GM18508 (cell line): ENCODE results near the gene DNAAF8.
"Not testable (repeated sequence)": the region's sequence is repeated elsewhere in the genome, so short reads cannot be mapped to it uniquely, and the experiment has no call there.

Source experiments
- ATAC-seq: cut with Tn5 transposase; IDR thresholded peaks from one replicate; pipeline ENCODE4 v1.9.1; 2021; ENCODE audit warnings: moderate number of reproducible peaks; ENCODE audit not compliant: insufficient read depth, unreplicated experiment

The DNAAF8 gene

DNA sequence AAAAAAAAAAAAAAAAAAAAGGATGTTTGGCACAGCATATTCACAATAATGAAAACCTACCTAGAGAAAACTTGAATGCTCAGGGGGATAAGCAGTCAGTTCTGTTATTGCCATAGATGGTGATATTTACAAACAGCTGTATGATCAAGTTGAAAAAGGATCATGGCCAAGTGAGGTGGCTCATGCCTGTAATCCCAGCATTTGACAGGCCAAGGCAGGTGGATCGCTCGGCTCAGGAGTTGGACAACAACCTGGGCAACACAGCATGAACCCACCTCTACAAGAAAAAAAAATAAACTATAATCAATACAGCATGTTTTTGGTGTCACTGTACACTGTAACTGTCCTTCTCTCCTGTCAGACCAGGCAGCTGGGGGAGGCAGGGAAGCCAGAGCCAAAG, 19.3 kb upstream of the DNAAF8 start:
- ATAC-seq, result no peak

DNA sequence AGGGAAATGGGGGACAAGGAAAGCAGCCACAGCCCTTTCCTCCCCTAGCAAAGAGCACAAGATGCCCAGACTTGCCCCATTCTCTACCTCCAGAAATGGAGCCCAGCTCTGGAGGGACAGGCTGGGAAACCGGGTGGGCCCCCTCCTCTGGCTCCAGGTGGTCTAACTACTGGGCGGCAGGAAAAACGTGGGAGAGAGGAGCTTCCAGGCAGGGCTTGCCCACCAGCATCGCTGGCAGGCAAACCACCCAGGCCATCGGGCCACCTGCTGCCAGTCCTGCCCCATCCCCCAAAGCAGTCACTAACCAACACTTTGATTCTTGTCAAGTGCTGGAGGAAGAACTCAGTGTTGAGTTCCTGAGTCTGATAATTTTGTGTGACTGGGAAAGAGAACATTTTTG, 15.9 kb upstream of the DNAAF8 start:
- no peak for ATAC-seq

DNA sequence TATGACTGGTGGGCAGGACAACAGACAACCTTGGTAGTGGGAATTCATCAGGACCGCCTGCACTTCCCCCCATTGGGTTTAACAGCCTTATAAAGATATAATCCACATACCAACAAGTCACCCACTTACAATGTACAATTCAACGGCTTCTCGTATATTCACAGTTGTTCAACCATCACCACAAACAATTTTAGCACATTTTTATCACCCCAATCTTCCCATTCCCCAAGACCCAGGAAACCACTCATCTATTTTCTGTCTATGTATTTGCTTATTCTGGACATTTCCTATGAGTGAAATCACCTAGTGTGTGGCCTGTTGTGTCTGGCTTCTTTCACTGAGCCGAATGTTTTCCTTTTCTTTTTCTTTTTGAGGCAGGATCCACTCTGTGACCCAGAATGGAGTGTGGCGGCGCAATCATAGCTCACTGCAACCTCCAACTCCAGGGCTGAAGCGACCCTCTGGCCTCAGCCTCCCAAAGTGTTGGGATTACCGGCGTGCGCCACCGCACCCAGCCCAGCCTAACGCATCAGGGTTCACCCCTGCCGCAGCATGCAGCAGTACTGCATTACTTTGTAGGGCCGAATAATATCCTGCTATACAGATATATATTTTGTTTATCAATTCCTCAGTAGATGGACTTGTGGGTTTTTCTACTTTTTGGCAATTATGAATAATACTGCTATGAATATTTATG, 11.1 kb upstream of the DNAAF8 start:
- ATAC-seq, result no peak

DNA sequence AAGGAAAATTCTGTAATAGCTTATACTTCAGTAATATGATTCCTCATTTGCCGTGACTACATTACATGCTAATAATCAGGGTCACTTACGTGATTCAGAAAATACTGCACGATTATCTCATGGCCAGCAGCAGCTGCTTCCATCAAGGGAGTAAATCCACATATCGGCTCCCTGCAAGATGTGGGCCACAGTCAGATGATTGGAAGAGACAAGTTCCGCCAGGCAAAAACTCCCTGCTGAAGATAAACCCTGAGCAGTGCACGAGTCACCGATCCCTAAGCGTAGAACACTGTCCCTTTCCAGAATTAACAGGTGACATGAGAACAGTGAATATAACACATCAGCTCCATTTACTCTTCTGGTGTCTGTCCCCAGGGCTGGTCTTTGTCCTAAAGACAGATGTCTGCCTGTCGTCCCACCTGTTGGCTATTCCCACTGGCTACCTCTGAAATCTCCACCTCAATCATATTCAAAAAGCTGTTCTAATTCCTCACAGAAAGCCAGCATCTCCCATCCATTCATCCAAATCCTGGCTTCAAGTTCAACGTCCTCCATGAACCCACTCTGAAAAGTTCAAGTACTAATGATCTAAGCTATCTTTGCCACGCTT, 9.6 kb upstream of the DNAAF8 start:
- no peak for ATAC-seq

DNA sequence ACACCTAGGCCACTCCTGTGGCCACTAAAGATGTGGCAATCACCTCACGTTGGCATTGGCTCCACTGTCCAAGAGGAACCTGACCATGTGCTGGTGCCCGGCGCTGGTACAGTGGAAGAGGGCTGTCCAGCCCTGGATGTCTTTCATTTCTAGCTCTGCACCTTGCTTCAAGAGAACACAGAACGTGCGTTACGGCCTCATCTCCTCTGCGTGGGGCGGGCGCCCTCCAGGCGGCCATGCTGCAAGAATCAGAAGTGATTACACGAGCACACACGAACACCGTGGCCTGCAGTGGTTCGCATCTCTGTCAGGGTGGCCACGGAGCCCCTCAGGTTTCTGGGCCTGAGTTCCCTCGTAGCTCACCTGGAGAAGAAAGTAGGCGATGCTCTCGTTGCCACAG, 7.7 kb upstream of the DNAAF8 start:
- ATAC-seq, result no peak

DNA sequence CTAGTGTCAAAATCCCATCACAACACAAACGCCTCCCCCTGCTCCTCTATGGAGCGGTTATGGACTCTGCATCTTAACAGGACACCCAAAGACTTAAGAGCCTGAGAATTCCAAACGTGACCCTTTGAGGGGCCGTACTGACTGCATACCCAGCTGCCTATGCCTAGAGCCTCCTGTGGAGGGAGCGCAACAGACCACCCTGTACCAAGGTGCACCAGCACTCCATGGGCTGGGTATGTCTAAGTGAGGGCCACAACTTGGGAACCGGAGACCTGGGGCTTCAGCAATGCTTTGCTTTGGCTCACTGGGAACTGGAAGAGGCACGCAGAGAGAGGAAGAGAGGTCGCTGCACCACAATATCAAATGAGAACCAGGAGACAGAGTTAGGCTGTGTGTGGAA, 5.7 kb upstream of the DNAAF8 start:
- ATAC-seq, result no peak

DNA sequence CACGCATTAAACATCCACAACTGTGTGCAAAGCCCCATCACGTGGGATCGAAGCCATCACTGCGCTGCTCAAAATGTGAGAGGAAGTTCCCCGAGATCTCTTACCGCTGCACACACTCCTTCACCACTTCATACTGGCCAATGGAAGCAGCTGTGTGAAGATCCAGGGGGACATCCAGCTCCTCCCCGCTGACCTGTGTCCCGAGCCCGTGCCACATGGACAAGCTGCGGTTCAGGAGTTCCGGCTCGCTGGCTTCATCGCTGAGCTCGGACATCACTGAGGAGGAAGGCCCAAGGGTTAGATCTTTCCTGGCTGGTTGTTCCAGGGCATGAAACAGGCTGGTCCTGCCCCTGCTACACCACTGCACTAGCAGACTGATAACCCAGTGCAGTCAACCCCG, 4.5 kb upstream of the DNAAF8 start:
- no peak for ATAC-seq

DNA sequence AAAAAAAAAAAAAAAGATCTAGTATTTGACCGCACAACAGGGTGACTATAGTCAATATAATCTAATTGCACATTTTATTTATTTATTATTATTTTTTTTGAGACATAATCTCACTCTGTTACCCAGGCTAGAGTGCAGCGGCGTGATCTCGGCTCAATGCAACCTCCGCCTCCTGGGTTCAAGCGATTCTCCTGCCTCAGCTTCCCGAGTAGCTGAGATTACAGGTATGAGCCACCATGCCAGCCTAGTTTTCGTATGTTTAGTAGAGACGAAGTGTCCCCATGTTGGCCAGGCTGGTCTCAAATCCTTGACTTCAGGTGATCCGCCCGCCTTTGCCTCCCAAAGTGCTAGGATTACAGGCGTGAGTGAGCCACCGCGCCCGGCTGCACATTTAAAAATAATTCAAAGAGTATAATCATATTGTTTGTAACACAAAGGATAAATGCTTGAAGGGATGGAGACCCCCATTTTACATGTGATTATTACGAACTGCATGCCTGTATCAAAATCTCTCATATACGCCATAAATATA, 1.1 kb upstream of the DNAAF8 start:
- no peak for ATAC-seq

DNA sequence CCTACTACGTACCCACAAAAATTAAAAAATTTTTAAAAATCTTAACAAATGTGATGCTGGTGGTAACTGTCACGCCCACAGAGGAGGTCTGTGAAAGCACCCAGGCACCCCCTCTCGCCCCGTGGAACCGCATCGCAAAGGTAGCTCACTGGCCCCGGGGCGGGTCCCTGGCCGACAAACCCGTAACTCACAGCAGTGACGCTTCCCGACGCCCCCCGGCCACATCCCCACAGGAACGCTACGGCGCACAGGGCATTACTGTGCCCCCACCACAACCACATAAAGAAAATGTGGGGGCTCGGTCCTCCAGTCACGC, 632 bp upstream of the DNAAF8 start:
- no peak for ATAC-seq

DNA sequence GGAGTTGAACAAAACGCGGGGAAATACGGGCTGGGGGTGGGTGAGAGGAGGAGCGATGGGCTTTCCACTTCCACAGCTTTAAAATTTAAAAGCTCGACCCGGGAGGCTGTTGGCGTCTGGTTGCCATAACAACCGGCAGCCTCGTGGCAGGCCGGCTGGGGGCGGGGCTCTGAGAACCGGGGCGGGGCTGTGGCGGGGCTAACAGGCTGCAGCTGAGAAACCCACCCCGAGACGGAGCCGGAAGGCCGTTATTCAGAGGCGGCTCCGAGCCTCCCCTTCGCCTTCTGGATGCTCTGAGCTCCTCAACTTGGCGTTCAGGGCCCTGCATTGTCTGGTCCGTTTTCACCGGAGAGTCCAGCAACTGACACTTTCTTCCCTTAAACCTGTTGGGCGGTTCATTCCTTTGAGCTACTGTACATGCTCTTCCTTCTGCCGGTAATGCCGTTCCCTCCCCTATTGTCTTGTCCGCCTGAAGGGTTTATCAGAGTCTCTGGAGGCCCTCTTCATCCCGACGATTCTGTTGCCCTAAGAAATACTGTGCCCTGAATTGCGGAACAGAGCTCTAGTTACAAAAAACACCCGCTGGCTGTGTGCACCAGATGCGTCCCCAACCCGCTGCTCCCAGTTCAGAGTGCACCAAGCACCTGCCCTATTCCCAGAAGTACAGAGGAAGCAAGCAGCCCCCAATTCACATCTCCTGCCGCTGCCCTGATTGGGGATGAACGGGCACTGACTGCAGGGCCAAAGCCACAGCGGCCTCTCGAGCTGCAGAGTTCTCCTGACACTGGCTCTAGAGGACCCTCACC, 596 bp downstream of the DNAAF8 start:
- ATAC-seq, result no peak

DNA sequence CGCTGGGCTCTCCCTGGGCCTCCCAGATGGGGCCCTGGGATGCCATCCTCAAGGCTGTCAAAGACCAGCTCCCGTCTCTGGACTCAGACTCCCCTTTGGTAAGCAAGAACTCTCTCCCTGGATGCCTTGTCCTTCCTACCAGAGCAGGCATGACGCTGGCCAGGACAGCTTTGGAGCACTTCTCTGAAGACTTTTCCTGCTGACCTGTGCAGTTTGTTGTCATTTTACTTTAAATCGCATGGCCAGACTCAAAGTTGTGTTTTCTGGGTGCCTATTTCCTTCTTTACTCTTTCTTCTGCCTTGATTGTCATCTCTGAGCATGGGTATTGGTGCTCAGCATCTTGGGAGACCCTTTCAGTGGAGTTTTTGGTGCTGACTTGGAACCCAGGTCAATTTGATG, 2.2 kb downstream of the DNAAF8 start:
- ATAC-seq, result no peak

DNA sequence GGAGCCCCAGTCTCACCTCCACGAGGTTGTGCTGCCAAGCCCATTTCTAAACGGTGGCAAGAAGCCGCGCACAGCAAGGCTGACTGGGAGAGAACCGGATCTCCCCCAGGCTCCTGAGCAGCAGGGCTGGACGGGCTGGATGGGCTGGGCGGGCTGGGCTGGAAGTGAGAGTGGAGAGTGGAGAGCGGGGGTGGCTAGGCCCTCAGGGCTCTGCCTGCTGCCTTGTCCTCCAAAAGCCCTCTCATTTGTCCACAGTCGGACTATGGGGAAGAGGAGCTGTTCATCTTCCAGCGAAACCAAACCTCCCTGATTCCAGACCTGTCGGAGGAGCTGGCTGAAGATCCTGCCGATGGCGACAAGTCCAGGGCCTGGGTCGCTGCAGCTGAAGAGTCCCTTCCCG, 3.2 kb downstream of the DNAAF8 start:
- no peak for ATAC-seq

DNA sequence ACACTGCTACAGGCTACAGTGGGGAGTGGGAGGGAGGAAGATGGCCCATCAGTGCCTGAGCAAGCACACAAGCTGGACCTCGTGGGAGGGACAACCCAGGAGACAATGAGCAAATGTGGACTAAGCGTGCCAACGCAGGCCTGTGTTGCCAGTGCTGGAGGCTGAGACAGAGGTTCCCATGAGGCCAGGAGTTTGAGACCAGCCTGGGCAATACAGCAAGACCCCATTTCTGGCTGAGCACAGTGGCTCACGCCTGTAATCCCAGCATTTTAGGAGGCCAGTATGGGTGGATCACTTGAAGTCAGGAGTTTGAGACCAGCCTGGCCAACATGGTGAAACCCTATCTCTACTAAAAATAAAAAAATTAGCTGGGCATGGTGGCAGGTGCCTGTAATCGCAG, 4.0 kb downstream of the DNAAF8 start:
- not testable (repeated sequence) for ATAC-seq

DNA sequence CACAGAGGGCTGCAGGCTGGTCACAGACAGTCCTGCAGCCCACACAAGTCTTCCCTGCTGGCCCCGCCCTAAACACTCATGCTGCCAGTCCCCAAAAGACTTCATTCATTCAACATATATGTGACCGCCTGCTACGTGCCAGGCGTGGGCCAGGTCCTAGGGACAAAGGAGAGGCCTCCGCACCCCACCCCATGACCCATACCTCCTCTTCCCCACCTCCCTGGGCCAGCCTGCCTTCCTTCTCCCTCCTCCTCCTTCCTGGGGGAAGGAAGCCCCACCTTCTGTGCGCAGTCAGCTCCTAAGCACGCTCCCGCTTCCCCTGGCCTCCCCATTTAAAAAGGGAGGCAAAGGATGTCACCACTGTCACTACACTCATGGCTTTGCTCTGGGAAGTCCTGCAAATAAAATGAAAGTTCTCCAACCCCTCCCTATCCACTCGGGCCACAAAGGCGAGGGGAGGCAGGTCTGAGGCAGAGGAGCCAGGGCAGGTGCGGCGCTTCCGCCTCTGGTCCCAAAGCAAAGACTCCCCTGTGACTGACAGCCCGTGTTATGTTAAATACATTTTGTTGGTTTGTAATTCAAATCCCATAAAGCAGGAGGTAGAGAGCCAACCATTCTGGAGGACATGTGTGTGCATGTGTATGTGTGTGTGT, 9.0 kb downstream of the DNAAF8 start:
- no peak for ATAC-seq

DNA sequence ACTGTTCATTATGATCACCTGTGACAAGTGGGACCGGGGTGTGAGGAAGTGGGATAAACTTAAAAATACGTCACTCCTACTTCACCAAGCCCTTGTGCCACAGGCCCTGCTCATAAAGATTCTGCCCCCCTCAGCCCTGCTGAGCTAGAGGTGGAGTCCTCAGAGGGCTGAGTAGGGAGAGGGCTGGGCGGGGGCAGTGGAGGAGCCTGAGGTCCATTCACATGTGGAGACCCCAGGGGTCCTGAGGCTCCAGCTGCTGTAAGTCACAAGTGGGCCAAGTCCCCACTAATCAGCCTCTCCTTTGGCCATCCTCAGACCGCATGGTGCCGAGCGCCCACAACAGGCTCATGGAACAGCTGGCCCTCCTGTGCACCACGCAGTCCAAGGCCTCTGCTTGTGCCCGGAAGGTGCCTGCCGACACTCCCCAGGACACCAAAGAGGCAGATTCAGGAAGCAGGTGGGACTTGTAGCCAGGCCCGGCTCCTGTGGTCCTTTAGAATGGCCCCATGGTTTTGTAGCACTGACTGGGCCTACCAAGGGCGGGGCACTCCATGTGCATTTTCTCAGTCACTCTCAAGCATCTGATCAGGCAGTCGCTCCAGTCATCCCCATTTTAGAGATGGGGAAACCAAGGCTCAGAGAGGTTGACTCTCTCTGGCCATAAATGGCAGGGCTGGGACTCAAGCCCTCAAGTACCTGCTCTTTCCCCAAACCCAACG, 10.4 kb downstream of the DNAAF8 start:
- ATAC-seq, result no peak

DNA sequence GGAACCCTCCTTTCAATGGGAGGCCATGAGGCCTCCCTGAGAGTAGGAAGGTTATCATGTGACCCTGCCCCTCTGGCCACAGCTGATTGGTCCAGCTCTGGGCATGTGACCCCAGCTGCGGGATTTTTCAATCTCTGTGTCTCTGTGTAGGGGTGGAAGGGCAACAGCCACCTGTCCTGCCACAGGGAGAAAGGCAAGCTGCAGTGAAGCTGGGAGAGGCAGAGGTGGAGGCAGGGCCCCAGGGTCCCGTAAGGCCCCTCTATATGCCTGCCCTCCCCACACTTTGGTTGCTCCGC, 10.9 kb downstream of the DNAAF8 start:
- ATAC-seq, result no peak

DNA sequence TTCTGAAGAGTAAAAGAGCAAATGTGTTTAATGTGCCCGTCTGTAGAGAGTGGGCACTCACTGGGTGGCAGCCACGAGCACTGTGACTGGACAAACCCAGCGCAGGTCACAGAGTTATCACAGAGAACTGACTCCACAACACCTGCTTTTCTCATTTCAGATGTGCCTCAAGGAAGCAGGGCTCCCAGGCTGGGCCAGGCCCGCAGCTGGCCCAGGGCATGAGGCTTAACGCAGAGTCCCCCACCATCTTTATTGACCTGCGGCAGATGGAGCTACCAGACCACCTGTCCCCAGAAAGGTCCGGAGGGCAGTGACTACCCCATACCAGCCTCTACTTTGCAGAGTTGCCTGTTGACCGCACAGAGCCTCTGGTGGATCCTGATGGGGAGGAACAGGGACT, 11.9 kb downstream of the DNAAF8 start:
- ATAC-seq, result no peak

DNA sequence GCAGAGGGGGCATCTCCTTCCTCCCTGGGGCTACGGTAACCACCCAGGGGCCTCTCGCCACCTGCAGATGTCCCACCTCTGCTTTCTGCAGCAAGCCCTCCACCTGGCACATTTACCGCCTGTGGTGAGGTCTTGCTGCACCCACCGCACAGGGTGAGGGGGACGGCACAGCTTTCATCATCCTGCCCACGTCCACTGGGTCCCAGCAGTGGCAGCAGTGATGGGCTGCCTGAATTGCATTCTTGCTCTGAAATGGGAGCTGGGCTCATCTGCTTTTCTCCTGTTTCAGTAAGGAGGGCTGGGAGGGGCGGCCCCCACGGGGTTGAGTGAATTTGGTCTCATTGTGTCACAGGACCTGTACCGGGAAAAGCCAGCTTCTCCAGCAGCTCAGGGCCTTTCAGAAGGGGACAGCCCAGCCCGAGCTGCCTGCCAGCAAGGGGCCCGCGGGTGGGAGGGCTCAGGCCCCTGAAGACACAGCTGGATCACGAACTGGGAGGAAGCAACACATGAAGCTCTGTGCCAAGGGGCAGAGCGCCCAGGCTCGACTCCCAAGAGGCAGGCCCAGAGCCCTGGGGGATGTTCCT, 12.7 kb downstream of the DNAAF8 start:
- ATAC-seq, result no peak

DNA sequence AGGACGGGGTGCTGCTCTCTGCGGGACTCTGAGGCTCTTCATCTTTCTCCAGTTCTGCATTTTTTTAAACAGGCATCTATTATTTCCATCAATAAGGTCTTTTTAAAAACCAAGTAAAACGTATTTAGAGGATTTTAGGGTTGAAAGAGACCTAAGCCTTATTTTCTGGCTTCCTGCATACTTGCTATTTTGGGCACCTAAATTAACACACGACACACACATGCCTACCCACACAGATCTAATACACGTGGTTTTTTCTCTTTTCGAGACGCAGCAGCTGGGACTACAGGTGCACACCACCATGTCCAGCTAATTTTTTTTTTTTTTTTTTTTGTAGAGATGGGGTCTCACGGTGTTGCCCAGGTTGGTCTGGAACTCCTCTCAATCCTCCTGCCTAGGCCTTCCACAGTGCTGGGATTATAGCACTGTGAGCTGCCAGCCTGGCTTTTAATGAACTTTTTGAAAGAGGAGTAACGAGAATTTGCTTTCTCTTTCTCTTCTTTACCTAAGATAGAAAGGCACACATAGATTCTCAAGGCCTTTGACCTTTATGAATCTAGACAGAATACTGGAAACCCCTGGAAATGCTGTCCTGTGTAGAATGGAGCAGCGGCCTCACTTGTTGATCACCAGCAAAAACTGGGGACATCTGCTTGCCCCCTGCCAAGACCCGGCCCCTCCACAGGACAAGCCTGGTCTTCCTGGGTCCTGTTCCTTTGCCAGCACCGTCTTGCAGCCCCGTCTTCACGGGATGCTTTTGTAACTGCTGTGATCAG, 13.8 kb downstream of the DNAAF8 start:
- no peak for ATAC-seq
